Kidney capillary endothelial cell (primary cell): ENCODE data around the gene CRTC3.
"Not testable (repeated sequence)": the region's sequence is repeated elsewhere in the genome, so short reads cannot be mapped to it uniquely, and the experiment has no call there.

Experiments used
- DNase-seq: peaks from one replicate; pipeline ENCODE4 v3.0.0-alpha.2; 2018; ENCODE audit warnings: low spot score

The CRTC3 gene

DNA sequence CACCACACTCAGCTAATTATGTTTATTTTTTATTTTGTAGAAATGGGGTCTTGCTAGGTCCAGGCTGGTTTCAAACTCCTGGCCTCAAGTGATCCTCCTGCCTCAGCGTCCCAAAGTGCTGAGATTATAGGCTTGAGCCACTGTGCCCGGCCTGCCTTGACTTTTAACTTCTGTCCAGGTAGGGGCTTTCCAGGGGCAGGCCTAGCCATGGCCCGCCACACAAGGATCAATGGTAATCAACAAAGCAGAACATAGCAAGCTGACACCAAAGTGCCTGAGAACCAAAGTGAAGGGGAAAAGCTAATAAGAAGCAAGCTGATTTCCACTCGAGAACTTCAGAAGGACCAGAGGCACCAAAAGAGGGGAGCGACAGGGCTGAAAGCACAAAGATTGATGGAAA is 9.4 kb upstream of the CRTC3 start:
- no peak for DNase-seq

DNA sequence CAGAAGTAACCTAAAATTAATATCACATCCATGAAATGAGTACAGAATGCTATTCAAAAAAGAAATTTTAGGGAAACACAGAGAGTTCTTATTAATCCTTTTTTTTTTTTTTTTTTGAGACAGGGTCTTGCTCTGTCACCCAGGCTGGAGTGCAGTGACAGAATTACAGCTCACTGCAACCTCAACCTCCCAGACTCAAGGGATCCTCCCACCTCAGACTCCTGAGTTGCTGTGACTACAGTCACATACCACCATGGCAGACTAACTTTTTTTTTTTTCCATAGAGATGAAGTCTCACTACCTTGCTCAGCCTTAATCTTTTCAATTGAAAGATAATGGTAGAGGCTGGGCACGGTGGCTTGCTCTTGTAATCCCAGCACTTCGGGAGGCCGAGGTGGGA is 6.3 kb upstream of the CRTC3 start:
- no peak for DNase-seq

DNA sequence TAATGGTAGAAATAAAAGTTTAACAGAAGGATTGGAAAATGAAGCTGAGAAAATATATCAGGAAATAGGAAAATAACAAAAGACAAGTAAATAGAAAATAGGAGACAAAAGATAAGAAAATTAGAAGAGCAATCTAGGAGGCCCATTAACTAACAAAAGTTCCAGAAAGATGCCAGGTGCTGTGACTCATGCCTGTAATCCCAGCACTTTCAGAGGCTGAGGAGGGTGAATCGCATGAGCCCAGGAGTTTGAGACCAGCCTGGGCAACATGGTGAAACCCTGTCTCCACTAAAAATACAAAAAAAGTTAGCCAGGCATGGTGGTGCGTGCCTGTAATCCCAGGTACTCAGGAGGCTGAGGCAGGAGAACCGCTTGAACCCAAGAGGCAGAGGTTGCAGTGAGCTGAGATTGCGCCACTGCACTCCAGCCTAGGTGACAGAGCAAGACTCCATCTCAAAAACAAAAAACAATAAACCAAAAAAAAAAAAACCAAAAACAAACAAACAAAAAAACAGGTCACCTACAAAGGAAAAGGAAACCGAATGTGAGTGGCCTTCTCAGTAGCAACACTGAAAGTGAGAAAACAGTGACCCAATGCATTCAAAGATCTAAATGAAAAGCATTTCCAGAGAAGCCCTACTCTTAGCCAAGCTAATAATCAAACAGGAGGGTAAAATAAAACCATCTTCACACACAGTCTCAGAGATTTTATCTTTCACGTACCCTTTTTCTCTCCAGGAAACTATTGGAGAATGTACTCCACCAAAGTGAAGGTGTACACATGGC is 5.5 kb upstream of the CRTC3 start:
- not testable (repeated sequence) for DNase-seq

DNA sequence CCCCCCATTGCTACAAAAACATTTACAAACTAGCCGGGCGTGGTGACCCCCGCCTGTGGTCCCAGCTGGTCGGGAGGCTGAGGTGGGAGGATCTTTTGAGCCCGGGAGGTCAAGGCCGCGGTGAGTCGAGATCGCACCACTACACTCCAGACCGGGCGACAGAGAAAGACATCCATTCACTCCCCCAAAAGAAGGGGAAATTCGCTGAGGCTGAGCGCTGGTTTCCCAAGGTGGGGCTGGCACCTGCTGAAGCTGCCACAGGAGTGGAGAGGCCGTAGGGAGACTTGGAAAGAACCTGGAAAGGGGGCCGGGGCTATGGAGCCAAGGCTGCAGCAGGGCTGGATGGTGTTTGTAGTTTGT is 732 bp upstream of the CRTC3 start:
- DNase-seq = no peak

DNA sequence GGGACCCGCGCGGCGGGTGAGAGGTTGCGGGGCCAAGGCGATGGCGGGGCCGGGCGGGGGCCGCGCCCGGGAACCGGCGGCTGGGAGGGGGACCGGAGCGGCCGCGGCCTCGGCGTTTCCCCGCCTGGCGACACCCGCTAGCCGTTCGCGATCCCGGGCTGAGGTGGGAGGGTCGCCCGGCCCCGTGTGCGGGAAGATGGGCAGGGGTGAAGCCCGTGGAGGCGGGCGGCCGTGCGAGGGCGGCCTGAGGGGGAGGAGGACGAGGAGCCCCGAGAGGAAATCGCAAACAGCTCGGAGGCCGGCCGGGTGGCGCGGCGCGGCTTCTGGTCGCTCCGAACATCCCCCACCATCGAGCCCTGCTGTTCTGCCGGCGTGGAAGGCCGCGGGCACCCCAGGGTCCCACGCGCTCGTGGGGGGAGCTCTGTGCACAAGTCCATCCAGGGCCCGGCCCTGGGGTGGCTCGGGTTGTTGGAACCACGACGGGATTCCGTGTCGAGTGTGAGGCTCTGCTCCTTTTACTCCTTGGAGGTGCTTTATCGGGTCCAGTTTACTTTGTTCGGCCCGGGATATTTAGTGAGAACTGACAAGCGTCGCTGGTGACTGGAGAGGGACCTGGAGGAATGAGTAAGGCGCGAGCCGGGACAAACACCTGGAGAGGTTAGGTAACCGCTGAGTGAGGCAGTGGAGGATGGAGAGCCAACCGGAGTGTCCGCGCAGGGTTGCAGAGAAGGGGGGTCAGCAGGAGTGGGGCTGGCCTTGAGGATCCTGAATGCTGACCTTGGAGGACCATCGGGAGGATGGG is 728 bp downstream of the CRTC3 start:
- peak; percentile 39 for DNase-seq

DNA sequence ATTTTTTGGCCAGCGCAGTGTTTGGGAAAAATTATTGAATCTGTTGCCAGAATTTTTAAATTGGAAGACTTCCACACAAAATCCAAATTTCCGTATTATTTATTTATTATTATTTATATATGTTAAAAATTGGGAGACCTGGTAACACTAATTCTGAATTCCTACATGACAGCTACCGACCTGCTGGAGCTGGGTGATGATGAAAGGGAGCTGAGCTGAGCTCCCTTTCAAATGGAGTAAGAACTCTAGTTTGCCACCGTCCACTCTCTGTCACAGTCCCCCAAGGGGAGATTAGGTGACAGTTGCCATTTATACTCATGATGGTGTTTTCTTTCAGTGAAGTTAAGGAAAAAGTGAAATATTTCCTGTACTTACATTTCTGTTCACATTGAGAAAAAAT is 1.4 kb downstream of the CRTC3 start:
- DNase-seq = no peak

DNA sequence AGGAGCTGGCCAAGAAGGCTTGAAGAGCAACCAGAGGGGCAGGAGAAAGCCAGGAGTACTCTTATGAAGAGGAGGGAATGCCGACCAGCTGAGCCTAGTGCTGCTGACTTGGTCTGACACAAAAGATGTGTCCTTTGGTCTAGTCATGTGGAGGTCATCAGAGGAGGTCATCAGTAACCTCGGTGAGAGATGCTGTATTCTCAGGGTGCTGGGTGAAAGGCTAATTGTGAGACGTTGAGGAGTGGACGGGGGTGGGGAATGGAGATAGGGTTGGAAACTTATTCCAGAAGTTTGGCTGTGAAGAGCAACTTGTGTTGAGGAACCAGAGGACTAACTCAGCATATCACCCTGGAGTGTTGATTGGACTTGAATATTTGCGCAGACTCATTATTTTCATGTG is 5.5 kb downstream of the CRTC3 start:
- no peak for DNase-seq

DNA sequence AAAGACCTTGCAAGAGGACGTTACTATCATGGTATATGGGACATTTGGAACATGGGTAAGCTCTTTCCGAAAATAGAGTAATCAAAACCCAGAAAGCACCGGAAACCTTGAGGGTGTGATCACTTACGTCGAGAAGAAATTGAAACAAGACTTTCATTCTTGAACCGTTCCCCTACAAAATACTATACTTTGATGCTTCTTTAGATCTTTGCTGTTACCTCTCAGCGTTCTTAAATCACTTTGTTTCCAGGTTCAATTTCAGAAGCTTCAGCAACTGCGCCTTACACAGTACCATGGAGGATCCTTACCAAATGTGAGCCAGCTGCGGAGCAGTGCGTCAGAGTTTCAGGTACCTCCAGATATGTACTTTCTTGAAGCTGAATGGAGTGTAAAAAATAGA is 10.1 kb downstream of the CRTC3 start:
- no peak for DNase-seq

- DNase-seq = no peak
Measured at GRCh38 chr15:90540768-90541167, 11.0 kb downstream of the CRTC3 start.

GRCh38 chr15:90545095-90545494 is 15.4 kb downstream of the CRTC3 start:
- DNase-seq = peak; percentile 44

- DNase-seq = no peak
Measured at GRCh38 chr15:90547540-90547939, 17.8 kb downstream of the CRTC3 start.

DNA sequence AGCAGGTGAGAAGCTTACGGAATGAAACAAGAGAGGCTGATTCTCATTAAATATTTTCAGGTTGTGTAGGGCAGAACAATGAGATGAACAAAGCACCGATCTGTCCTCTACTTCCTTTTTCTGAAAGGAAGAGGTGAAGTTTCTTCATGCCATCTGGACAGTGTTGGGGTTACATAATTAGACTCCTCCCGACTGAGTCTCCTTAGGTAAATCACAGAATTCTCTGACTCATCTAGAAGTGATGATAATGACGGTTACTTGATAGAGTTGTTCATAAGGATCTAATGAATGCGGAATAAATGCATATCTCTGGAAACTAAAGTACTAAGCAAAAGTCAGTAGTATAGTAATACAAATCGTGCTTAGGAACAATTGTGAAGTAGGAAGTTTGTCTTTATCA is 21.2 kb downstream of the CRTC3 start:
- DNase-seq = no peak

GRCh38 chr15:90552162-90552928 is 22.6 kb downstream of the CRTC3 start:
- DNase-seq = no peak

- DNase-seq = no peak
Measured at GRCh38 chr15:90552929-90553211, 23.1 kb downstream of the CRTC3 start.

GRCh38 chr15:90553248-90553745 is 23.6 kb downstream of the CRTC3 start:
- no peak for DNase-seq

DNA sequence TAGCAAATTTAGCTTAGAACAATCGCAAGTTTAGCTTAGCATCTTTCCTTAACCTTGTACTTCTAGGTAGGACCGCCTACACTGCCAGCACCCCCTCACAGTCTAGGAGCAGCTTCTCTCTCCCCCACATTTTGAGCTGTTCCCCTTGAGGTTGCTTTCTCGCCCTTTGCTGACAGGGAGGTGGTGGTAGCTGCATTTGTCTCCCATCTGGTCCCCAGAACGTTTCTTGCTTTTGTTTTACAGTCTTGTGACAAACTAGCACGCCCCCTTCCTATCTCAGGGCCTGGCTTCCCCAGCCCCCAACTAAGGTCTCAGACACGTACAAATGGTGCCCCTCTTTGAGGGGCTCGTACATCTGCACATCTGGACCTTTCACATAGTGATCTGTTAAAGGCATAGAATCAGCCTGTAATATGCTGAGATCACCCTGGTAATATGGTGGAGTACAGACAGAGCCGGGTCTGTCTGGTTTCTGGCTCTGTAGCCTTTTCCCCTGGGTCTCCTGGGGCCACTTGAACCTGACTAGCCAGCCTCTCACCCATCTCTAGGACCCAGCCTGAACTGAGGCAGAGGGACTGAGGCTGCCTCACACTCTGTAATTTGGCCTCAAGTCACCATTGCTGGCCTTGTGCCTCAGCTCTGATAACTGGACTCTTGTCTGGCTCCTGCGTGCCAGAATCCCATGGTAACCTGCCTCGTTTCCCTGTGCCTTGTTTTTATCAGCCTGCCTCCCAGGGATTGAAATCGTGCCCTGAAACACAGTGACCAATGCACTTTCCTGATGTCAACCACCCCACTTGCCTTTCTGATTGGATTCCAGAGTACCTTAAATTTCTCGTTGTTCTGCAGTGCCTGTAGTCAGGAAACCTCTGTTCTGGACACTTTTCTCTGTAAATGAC is 27.7 kb downstream of the CRTC3 start:
- DNase-seq = no peak

- DNase-seq = no peak
Measured at GRCh38 chr15:90558171-90558573, 28.4 kb downstream of the CRTC3 start.

DNA sequence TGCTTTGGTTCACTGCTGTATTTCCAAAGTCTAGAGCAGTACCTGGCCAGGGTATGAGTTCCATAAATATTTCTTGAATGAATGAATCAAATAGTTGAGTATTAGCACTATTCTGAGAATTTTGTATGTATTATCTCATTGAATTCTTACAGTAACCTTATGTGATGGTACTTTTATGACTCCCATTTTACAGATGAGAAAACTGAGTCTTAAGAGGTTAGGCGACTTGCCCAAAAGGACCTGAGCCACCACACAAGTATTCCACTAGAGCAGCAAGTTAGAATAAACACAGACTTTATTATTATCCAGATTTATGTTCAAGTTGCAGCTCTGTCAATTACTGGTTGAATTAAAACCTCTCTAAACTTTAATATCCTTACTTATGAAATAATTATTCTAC is 29.4 kb downstream of the CRTC3 start:
- DNase-seq = no peak

- peak; percentile 28 for DNase-seq
Measured at GRCh38 chr15:90560229-90560776, 30.6 kb downstream of the CRTC3 start.

DNA sequence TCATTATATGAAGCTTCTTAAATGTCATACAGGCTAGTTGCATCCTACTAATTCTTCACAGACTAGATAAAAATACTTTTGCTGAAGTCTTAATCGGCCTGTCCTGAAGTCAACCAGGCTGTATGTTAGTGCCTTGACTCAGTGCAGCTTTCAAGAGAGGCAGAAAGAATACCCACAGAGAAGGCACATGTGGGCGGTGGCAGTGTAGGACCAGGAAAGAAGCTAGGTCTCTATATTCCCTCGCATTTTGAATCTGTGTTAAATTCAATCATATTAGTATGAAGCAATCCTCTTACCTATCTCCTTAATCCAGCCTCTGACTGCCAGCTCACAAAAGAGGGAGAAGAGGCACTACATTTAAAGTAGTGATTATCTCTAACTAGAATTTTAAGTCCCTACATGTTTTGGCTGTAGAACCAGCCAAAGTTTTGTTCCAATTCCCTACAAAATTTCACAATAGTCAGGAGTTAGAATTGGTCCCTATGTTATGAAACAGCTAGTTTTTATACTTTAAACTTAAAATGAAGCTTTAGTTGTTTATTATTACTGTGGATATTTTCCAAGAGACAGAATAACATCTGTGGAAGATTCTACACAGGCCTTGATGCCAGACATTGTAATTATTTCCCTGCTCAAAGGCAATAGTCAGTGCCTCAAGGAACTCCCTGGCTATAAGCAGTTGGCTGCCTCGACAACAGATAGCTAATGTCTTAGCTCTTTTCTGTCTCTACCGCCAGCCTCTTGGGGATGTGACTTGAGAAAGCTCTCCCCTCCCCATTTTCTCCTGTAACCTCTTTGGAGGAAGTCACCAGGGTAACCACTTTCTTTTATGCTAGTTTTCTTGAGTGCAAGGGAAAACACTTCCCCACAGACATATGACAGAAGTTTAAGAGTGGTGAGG is 31.9 kb downstream of the CRTC3 start:
- no peak for DNase-seq
